Activated naive CD8-positive, alpha-beta T cell (primary cell): ENCODE measurements around the gene TMEM225B.
"Not testable (repeated sequence)": the region's sequence is repeated elsewhere in the genome, so short reads cannot be mapped to it uniquely, and the experiment has no call there.

ENCODE experiments used
- H3K27ac Mint-ChIP-seq: one replicate; pipeline ENCODE4 v1.8.0; 2021; ENCODE audit warnings: mixed read lengths
- H3K27me3 Mint-ChIP-seq: one replicate; pipeline ENCODE4 v1.8.0; 2021; ENCODE audit warnings: mixed read lengths
- H3K36me3 Mint-ChIP-seq: one replicate; pipeline ENCODE4 v1.8.0; 2021; ENCODE audit warnings: mixed read lengths
- H3K4me1 Mint-ChIP-seq: one replicate; pipeline ENCODE4 v1.8.0; 2021; ENCODE audit warnings: low read depth, mixed read lengths
- H3K4me3 Mint-ChIP-seq: one replicate; pipeline ENCODE4 v1.8.0; 2021; ENCODE audit warnings: mild to moderate bottlenecking, mixed read lengths
- H3K9me3 Mint-ChIP-seq: one replicate; pipeline ENCODE4 v1.8.0; 2021; ENCODE audit warnings: low read depth, mixed read lengths

Gene TMEM225B

GRCh38 chr7:99625321-99625720, 27.3 kb downstream of the TMEM225B start:
- Mint-ChIP-seq H3K27ac (peak overlapping the region; percentile 99), H3K36me3 (peaks cover 39% of the 10 kb centered on the region), H3K27me3 (no peaks in the 10 kb centered on the region), H3K9me3 (no peaks in the 10 kb centered on the region), H3K4me3 (peak overlapping the region; percentile 95), H3K4me1 (peaks cover 78% of the 10 kb centered on the region)

GRCh38 chr7:99625961-99626360, 27.9 kb downstream of the TMEM225B start:
- peaks cover 80% of the 10 kb centered on the region for H3K4me1 Mint-ChIP-seq
- H3K27ac Mint-ChIP-seq, result peak overlapping the region; percentile 99
- peaks cover 42% of the 10 kb centered on the region for H3K36me3 Mint-ChIP-seq
- H3K27me3 Mint-ChIP-seq, result no peaks in the 10 kb centered on the region
- H3K9me3 Mint-ChIP-seq, result no peaks in the 10 kb centered on the region
- H3K4me3 Mint-ChIP-seq, result peak overlapping the region; percentile 95

GRCh38 chr7:99626661-99627060, 28.6 kb downstream of the TMEM225B start:
- H3K9me3 Mint-ChIP-seq, result no peaks in the 10 kb centered on the region
- peaks cover 80% of the 10 kb centered on the region for H3K4me1 Mint-ChIP-seq
- peak overlapping the region; percentile 95 for H3K4me3 Mint-ChIP-seq
- peak overlapping the region; percentile 99 for H3K27ac Mint-ChIP-seq
- H3K27me3 Mint-ChIP-seq, result no peaks in the 10 kb centered on the region
- peaks cover 44% of the 10 kb centered on the region for H3K36me3 Mint-ChIP-seq

- Mint-ChIP-seq H3K4me1 (peaks cover 81% of the 10 kb centered on the region), H3K36me3 (peaks cover 44% of the 10 kb centered on the region), H3K9me3 (no peaks in the 10 kb centered on the region)
These were observed 29.4 kb downstream of the TMEM225B start for GRCh38 chr7:99627513-99627912.

GRCh38 chr7:99628471-99629465, 30.7 kb downstream of the TMEM225B start:
- Mint-ChIP-seq H3K9me3 (no peaks in the 10 kb centered on the region), H3K27me3 (no peaks in the 10 kb centered on the region), H3K27ac (peak overlapping the region; percentile 81), H3K36me3 (peaks cover 36% of the 10 kb centered on the region), H3K4me1 (peaks cover 72% of the 10 kb centered on the region), H3K4me3 (no peak overlapping the region)

More at GRCh38 chr7:99627513-99627912, 29.4 kb downstream of the TMEM225B start:
- no peak overlapping the region for H3K4me3 Mint-ChIP-seq
- no peak overlapping the region for H3K27ac Mint-ChIP-seq
- no peaks in the 10 kb centered on the region for H3K27me3 Mint-ChIP-seq

- peaks cover 63% of the 10 kb centered on the region for H3K4me1 Mint-ChIP-seq
These were observed 31.6 kb downstream of the TMEM225B start for GRCh38 chr7:99629643-99630042.

GRCh38 chr7:99631295-99632109, 33.4 kb downstream of the TMEM225B start:
- peak overlapping the region; percentile 62 for H3K4me3 Mint-ChIP-seq
- no peaks in the 10 kb centered on the region for H3K27me3 Mint-ChIP-seq
- peaks cover 56% of the 10 kb centered on the region for H3K4me1 Mint-ChIP-seq
- no peaks in the 10 kb centered on the region for H3K9me3 Mint-ChIP-seq
- H3K36me3 Mint-ChIP-seq, result peaks cover 16% of the 10 kb centered on the region
- peak overlapping the region; percentile 97 for H3K27ac Mint-ChIP-seq

More at GRCh38 chr7:99629643-99630042, 31.6 kb downstream of the TMEM225B start:
- peaks cover 27% of the 10 kb centered on the region for H3K36me3 Mint-ChIP-seq
- H3K4me3 Mint-ChIP-seq, result no peak overlapping the region
- peak overlapping the region; percentile 28 for H3K27ac Mint-ChIP-seq
- H3K9me3 Mint-ChIP-seq, result no peaks in the 10 kb centered on the region
- no peaks in the 10 kb centered on the region for H3K27me3 Mint-ChIP-seq

- Mint-ChIP-seq H3K4me1 (peaks cover 59% of the 10 kb centered on the region), H3K27ac (peak overlapping the region; percentile 97), H3K4me3 (peak overlapping the region; percentile 73), H3K36me3 (peaks cover 15% of the 10 kb centered on the region)
- H3K27me3 Mint-ChIP-seq, H3K9me3 Mint-ChIP-seq: not testable (repeated sequence)
These were observed 39.3 kb downstream of the TMEM225B start for GRCh38 chr7:99637414-99637813.

GRCh38 chr7:99638731-99639130, 40.7 kb downstream of the TMEM225B start:
- Mint-ChIP-seq H3K4me1 (peaks cover 62% of the 10 kb centered on the region), H3K27ac (peak overlapping the region; percentile 97), H3K36me3 (peaks cover 26% of the 10 kb centered on the region), H3K27me3 (no peaks in the 10 kb centered on the region), H3K9me3 (peaks cover 3% of the 10 kb centered on the region), H3K4me3 (no peak overlapping the region)

- peak overlapping the region; percentile 97 for H3K27ac Mint-ChIP-seq
- peaks cover 3% of the 10 kb centered on the region for H3K9me3 Mint-ChIP-seq
- peaks cover 62% of the 10 kb centered on the region for H3K4me1 Mint-ChIP-seq
- peaks cover 29% of the 10 kb centered on the region for H3K36me3 Mint-ChIP-seq
- no peak overlapping the region for H3K4me3 Mint-ChIP-seq
- H3K27me3 Mint-ChIP-seq, result no peaks in the 10 kb centered on the region
These were observed 41.2 kb downstream of the TMEM225B start for GRCh38 chr7:99639267-99639666.

GRCh38 chr7:99642027-99642426, 44.0 kb downstream of the TMEM225B start:
- Mint-ChIP-seq H3K36me3 (peaks cover 50% of the 10 kb centered on the region), H3K27me3 (no peaks in the 10 kb centered on the region), H3K27ac (peak overlapping the region; percentile 91)

GRCh38 chr7:99643464-99643863, 45.4 kb downstream of the TMEM225B start:
- H3K27ac Mint-ChIP-seq, result no peak overlapping the region
- peaks cover 37% of the 10 kb centered on the region for H3K4me1 Mint-ChIP-seq
- no peaks in the 10 kb centered on the region for H3K27me3 Mint-ChIP-seq
- no peak overlapping the region for H3K4me3 Mint-ChIP-seq
- H3K36me3 Mint-ChIP-seq, result peaks cover 56% of the 10 kb centered on the region
- peaks cover 3% of the 10 kb centered on the region for H3K9me3 Mint-ChIP-seq

More at GRCh38 chr7:99642027-99642426, 44.0 kb downstream of the TMEM225B start:
- H3K4me1 Mint-ChIP-seq, result peaks cover 46% of the 10 kb centered on the region
- peak overlapping the region; percentile 48 for H3K4me3 Mint-ChIP-seq
- peaks cover 3% of the 10 kb centered on the region for H3K9me3 Mint-ChIP-seq

GRCh38 chr7:99644431-99644830, 46.4 kb downstream of the TMEM225B start:
- H3K4me1 Mint-ChIP-seq, result peaks cover 38% of the 10 kb centered on the region
- peaks cover 3% of the 10 kb centered on the region for H3K9me3 Mint-ChIP-seq
- H3K27ac Mint-ChIP-seq, result no peak overlapping the region
- H3K36me3 Mint-ChIP-seq, result peaks cover 56% of the 10 kb centered on the region
- H3K4me3 Mint-ChIP-seq, result no peak overlapping the region
- H3K27me3 Mint-ChIP-seq, result no peaks in the 10 kb centered on the region

- Mint-ChIP-seq H3K4me3 (no peak overlapping the region), H3K9me3 (peaks cover 3% of the 10 kb centered on the region), H3K27me3 (no peaks in the 10 kb centered on the region), H3K4me1 (peaks cover 32% of the 10 kb centered on the region), H3K36me3 (peaks cover 56% of the 10 kb centered on the region), H3K27ac (no peak overlapping the region)
These were observed 47.5 kb downstream of the TMEM225B start for GRCh38 chr7:99645590-99645989.

GRCh38 chr7:99648843-99649242, 50.8 kb downstream of the TMEM225B start:
- peaks cover 48% of the 10 kb centered on the region for H3K36me3 Mint-ChIP-seq
- no peaks in the 10 kb centered on the region for H3K27me3 Mint-ChIP-seq
- H3K27ac Mint-ChIP-seq, result peak overlapping the region; percentile 55
- no peak overlapping the region for H3K4me3 Mint-ChIP-seq
- H3K4me1 Mint-ChIP-seq, result peaks cover 16% of the 10 kb centered on the region
- H3K9me3 Mint-ChIP-seq, result no peaks in the 10 kb centered on the region
